ENCODE results near the gene HEPHL1.

HEPHL1 gene

GRCh38 chr11:94131718-94132115 is 110.6 kb downstream of the HEPHL1 start:
- no peaks in the 10 kb centered on the region for H3K27me3 ChIP-seq
- intact Hi-C loops (cut with DNase I; ENCODE audit: low total_unique reads): no loop called here
- DNase-seq: peak in 1 of 2 donors; percentile 36
- H3K9me3 ChIP-seq: no peaks in the 10 kb centered on the region
- no peak for TF ChIP-seq CTCF (IDR thresholded peaks at IDR 0.05)
- peak overlapping the region; percentile 86 to 95 for H3K27ac ChIP-seq
- no peaks in the 10 kb centered on the region for H3K36me3 ChIP-seq
- H3K4me3 ChIP-seq: peak overlapping the region in 1 of 2 donors; percentile 97
- peaks cover 9 to 82% (median 59%) of the 10 kb centered on the region in 4 donors for H3K4me1 ChIP-seq

- intact Hi-C loops (cut with DNase I; ENCODE audit: low total_unique reads): no loop called here
- H3K27me3 ChIP-seq: no peaks in the 10 kb centered on the region
- no peaks in the 10 kb centered on the region for H3K36me3 ChIP-seq
- TF ChIP-seq CTCF (IDR thresholded peaks at IDR 0.05): no peak
- H3K27ac ChIP-seq: peak overlapping the region; percentile 86 to 95
- H3K9me3 ChIP-seq: no peaks in the 10 kb centered on the region
- peak; percentile 29 to 75 for DNase-seq
- no peak overlapping the region for H3K4me3 ChIP-seq
- peaks cover 9 to 86% (median 62%) of the 10 kb centered on the region in 4 donors for H3K4me1 ChIP-seq
These were observed 111.0 kb downstream of the HEPHL1 start for GRCh38 chr11:94132152-94132558.

GRCh38 chr11:94132823-94133408 is 111.8 kb downstream of the HEPHL1 start:
- intact Hi-C loops (cut with DNase I; ENCODE audit: low total_unique reads): no loop called here
- H3K9me3 ChIP-seq: no peaks in the 10 kb centered on the region
- H3K4me1 ChIP-seq: peaks cover 9 to 82% (median 60%) of the 10 kb centered on the region in 4 donors
- no peak for DNase-seq
- no peak overlapping the region for H3K4me3 ChIP-seq
- peak overlapping the region; percentile 86 to 95 for H3K27ac ChIP-seq
- TF ChIP-seq CTCF (IDR thresholded peaks at IDR 0.05): no peak
- H3K27me3 ChIP-seq: no peaks in the 10 kb centered on the region
- H3K36me3 ChIP-seq: no peaks in the 10 kb centered on the region

- intact Hi-C loops (cut with DNase I; ENCODE audit: low total_unique reads): no loop called here
- no peak overlapping the region for H3K4me3 ChIP-seq
- peak overlapping the region; percentile 80 to 86 for H3K27ac ChIP-seq
- H3K4me1 ChIP-seq: peaks cover 9 to 80% (median 59%) of the 10 kb centered on the region in 4 donors
- no peaks in the 10 kb centered on the region for H3K27me3 ChIP-seq
- no peaks in the 10 kb centered on the region for H3K9me3 ChIP-seq
- H3K36me3 ChIP-seq: no peaks in the 10 kb centered on the region
- TF ChIP-seq CTCF (IDR thresholded peaks at IDR 0.05): no peak
- no peak for DNase-seq
These were observed 112.6 kb downstream of the HEPHL1 start for GRCh38 chr11:94133752-94134151.

GRCh38 chr11:94134651-94135512 is 113.7 kb downstream of the HEPHL1 start:
- peak; percentile 89 to 93 for DNase-seq
- Histone ChIP-seq H3K4me3 (peak overlapping the region in 1 of 2 donors; percentile 2), H3K9me3 (no peaks in the 10 kb centered on the region), H3K36me3 (no peaks in the 10 kb centered on the region), H3K27me3 (no peaks in the 10 kb centered on the region), H3K4me1 (peaks cover 9 to 76% (median 61%) of the 10 kb centered on the region in 4 donors), H3K27ac (peak overlapping the region; percentile 80 to 86)
- intact Hi-C loops (cut with DNase I; ENCODE audit: low total_unique reads): no loop called here
- TF ChIP-seq CTCF (IDR thresholded peaks at IDR 0.05): no peak
